ENCODE measurements around the gene ZNF277.

- TF ChIP-seq ZBTB7A (IDR thresholded peaks at IDR 0.05; ENCODE audit: low read depth) (no peak), CREB1 (IDR thresholded peaks at IDR 0.05; ENCODE audit: low read depth) (no peak), TAF1 (IDR thresholded peaks at IDR 0.05; ENCODE audit: low read depth) (no peak)
- TF ChIP-seq, protein P1, sequence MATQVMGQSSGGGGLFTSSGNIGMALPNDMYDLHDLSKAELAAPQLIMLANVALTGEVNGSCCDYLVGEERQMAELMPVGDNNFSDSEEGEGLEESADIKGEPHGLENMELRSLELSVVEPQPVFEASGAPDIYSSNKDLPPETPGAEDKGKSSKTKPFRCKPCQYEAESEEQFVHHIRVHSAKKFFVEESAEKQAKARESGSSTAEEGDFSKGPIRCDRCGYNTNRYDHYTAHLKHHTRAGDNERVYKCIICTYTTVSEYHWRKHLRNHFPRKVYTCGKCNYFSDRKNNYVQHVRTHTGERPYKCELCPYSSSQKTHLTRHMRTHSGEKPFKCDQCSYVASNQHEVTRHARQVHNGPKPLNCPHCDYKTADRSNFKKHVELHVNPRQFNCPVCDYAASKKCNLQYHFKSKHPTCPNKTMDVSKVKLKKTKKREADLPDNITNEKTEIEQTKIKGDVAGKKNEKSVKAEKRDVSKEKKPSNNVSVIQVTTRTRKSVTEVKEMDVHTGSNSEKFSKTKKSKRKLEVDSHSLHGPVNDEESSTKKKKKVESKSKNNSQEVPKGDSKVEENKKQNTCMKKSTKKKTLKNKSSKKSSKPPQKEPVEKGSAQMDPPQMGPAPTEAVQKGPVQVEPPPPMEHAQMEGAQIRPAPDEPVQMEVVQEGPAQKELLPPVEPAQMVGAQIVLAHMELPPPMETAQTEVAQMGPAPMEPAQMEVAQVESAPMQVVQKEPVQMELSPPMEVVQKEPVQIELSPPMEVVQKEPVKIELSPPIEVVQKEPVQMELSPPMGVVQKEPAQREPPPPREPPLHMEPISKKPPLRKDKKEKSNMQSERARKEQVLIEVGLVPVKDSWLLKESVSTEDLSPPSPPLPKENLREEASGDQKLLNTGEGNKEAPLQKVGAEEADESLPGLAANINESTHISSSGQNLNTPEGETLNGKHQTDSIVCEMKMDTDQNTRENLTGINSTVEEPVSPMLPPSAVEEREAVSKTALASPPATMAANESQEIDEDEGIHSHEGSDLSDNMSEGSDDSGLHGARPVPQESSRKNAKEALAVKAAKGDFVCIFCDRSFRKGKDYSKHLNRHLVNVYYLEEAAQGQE (IDR thresholded peaks at IDR 0.05; ENCODE audit: low read depth) = no peak
- TF ChIP-seq, protein P2, sequence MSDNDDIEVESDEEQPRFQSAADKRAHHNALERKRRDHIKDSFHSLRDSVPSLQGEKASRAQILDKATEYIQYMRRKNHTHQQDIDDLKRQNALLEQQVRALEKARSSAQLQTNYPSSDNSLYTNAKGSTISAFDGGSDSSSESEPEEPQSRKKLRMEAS (IDR thresholded peaks at IDR 0.05) = no peak
Measured at GRCh38 chr7:112226701-112227276, 20.3 kb downstream of the ZNF277 start.
